HL-60 (cell line): ENCODE measurements around the gene MBNL1.

Experiments
- DNase-seq, 2 experiments: peaks; one replicate each; pipeline ENCODE4 v3.0.0-alpha.2; 2010 to 2020; ENCODE audit warnings: low read depth in 1 of 2, low spot score in 1 of 2
- H3K27ac ChIP-seq: fragments of 250-450 bp; sonication (Bioruptor Pico); replicated peaks from 2 replicates; pipeline ENCODE4 v1.5.1; 2020; ENCODE audit warnings: mild to moderate bottlenecking, moderate library complexity
- H3K27me3 ChIP-seq: fragments of 250-450 bp; sonication (Bioruptor Pico); 2 replicates; pipeline ENCODE4 v1.5.1; 2021; ENCODE audit warnings: mild to moderate bottlenecking, moderate library complexity; ENCODE audit not compliant: insufficient read depth, poor library complexity, severe bottlenecking
- H3K4me3 ChIP-seq: replicated peaks from 2 replicates; pipeline ENCODE4 v1.5.1; 2011; ENCODE audit warnings: mild to moderate bottlenecking, control low read depth, low read length; ENCODE audit not compliant: insufficient read depth
- CTCF ChIP-seq: IDR thresholded peaks from one replicate; pipeline ENCODE4 v1.5.1; 2011; ENCODE audit warnings: low read length, control low read depth, inconsistent platforms; ENCODE audit not compliant: insufficient read depth
- GABPA ChIP-seq: IDR thresholded peaks from 2 replicates; pipeline ENCODE4 v1.6.1; 2012; ENCODE audit warnings: low read depth
- POLR2AphosphoS5 ChIP-seq: IDR thresholded peaks from 2 replicates; pipeline ENCODE4 v1.6.1; 2012; ENCODE audit warnings: low read depth
- REST ChIP-seq: IDR thresholded peaks from 2 replicates; pipeline ENCODE4 v1.6.1; 2012; ENCODE audit warnings: low read depth; ENCODE audit not compliant: insufficient replicate concordance
- SPI1 ChIP-seq: IDR thresholded peaks from 2 replicates; pipeline ENCODE4 v1.6.1; 2012; ENCODE audit warnings: low read depth, mild to moderate bottlenecking, borderline replicate concordance

MBNL1 gene

GRCh38 chr3:152292366-152292765 is 23.6 kb downstream of the MBNL1 start:
- Histone ChIP-seq H3K27me3 (no peaks in the 10 kb centered on the region), H3K27ac (no peak overlapping the region), H3K4me3 (no peak overlapping the region)
- no peak for DNase-seq
- no peak for TF ChIP-seq GABPA
- TF ChIP-seq REST: no peak
- TF ChIP-seq CTCF: no peak
- no peak for TF ChIP-seq POLR2AphosphoS5
- no peak for TF ChIP-seq SPI1

GRCh38 chr3:152293347-152294006 is 24.7 kb downstream of the MBNL1 start:
- no peak overlapping the region for H3K4me3 ChIP-seq
- DNase-seq: no peak
- peak overlapping the region; percentile 11; the same call in 1 of the 2 replicates for H3K27ac ChIP-seq
- H3K27me3 ChIP-seq: no peaks in the 10 kb centered on the region
- TF ChIP-seq CTCF (no peak), GABPA (no peak), POLR2AphosphoS5 (no peak), REST (no peak), SPI1 (no peak)

GRCh38 chr3:152295344-152295743 is 26.6 kb downstream of the MBNL1 start:
- H3K27ac ChIP-seq: no peak overlapping the region; the same call in 1 of the 2 replicates
- TF ChIP-seq POLR2AphosphoS5 (no peak), GABPA (no peak), REST (no peak), SPI1 (no peak), CTCF (no peak)
- H3K4me3 ChIP-seq: no peak overlapping the region
- DNase-seq: no peak
- H3K27me3 ChIP-seq: no peaks in the 10 kb centered on the region
